ENCODE data around the gene TMEM270.
"Not testable (repeated sequence)": the region's sequence is repeated elsewhere in the genome, so short reads cannot be mapped to it uniquely, and the experiment has no call there.

Gene TMEM270

DNA sequence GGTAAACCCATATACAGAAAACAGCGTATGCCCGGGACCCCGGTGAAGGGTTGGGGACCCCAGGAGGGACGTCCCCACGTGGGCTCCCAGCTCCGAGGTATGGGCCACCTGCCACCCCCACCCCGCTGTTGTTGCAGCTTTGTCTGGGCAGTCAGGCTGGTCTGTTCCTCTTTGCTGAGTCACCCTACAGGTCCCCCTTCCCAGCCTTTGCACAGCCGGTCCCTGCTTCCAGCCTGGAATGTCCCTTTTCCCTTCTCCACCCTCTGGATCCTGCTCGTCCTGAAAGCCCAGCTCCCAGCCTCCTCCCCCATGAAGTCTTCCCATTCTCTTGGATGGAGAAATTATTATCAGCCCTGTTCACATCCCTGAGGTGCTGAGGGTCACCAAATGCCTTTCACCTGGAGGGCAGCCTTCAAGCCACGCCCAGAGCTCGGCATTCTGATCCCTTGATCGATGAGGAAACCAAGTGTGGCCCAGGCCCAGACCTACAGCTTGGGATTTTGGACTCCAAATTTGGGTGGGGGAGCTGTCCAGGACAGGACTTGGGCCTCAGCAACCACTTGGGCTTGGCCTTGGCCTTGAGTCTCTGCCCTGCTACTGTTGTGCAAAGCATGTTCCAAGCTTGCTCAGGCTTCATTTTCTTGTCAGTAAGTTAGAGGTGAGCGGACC lies 27.6 kb upstream of the TMEM270 start:
- DNase-seq, result no peak

DNA sequence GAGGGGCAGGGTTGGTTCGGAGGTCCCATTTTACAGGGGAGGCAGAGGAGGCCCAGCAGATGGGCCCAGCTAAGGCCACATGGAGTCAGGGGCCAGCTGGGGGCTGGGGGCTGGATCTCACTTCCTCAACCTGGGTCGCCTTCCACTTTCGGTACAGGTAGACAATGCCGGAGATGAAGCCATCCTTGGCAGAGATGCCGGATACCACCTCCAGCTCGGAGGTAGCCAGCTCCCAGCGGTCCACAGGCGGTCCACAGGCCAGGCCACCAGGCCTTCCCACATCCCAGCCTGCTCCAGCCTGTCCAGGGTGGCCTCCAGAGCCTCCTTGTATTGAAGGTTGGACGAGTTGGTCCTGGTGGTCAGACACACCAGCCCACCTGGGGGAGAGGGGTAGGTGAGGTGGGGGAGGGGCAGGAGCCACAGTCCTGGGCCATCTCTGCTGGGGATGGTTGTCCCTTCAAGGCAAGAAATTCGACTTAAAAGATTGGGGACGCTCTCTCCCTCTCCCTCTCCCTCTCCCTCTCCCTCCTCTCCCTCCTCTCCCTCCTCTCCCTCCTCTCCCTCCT lies 26.2 kb upstream of the TMEM270 start:
- no peak for DNase-seq

DNA sequence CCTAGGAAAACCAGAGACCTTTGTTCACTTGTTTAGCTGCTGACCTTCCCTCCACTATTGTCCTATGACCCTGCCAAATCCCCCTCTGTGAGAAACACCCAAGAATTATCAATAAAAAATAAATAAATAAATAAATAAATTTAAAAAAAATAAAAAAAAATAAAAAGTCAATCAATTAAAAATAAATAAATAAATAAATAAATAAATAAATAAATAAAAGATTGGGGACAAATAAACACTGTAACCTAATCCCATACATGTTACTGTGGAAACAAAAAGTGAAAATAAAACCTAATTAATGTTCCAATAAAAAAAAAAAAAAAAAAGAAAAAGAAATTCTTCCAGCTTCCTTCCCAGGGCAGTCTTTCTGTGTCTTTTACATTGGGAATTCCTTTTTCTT lies 23.8 kb upstream of the TMEM270 start:
- DNase-seq, result not testable (repeated sequence)

DNA sequence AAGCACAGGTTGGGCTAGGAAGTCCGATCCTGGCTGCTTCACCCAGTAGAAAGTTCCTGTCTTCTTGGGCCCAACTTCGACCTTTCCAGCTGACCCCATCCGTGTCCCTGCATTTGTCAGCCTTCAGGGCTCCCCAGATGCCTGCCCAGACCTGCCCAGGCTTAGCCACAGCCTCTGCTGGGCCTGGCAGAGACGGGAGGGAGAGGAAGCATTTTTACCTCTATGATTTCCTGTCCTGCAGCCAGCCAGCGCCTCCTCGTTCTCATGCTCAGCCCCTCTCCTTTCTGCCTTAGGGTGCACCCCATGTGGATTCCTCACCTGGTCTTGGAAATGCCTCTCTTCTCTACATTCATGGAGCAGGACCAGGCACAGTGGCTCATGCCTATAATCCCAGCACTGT lies 22.3 kb upstream of the TMEM270 start:
- no peak for DNase-seq

DNA sequence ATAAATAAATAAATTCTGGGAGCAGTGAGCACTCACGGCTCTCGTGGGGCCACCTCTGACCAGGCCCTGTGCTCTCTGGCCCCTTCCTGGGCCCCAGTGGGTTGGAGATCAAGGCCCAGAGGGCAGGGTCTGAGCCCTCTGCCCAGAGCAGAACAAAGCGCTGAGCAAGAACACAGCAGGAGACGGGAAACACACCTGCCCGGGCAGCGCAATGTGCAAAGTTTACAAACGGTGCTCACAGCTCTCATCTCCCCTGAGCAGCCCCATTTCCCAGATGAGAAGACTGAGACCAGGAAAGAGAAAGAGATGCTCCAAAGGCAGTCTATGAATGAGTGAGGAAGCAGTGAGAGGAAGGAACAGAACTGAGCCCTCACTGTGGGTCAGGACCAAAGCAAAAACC lies 21.7 kb upstream of the TMEM270 start:
- no peak for DNase-seq

DNA sequence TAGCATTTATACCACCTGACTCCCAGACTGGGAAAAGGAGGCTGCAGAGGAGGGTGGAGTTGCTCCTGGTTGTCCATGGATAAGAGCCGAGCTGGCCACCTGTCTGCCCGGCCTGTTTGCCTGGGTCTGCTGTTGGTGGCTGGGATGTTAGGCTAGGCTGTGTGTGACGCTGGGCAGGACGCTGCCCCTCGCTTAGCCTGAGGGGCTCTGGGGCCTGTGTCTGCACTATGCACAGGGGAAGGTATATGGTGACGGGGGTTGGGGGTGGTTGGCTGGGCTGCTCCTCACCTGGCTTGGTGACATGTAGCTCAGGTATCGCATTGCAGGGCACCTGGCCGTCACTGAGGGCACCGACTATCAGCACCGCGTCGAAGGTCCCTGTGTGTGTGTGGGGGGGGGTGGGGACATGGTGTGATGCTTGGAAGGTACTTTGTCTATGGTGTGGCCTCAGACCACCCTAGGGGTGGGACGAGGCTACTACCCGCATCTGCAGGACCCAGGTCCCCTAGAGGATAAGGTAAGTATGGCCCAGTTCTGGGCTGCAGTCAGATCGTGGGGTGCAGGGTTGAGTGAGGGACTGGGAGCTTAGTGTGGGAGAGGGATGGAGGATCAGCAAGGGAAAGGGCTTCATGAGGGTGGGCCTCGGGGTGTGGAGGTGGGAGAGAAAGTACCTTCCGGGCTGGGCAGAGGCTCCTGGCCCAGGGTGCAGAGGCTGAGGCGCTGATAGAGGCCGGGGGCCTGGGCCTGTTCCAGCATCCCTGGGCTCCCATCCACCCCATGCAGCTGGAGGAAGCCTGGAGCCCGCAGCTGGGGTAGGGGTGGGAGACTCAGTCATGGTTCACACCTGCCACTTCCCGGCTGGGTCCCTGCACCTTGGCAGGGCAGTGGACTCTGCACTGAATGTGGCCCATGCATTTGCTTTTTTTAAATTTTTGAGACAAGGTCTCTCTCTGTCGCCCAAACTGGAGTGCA lies 20.9 kb upstream of the TMEM270 start:
- DNase-seq, result no peak

DNA sequence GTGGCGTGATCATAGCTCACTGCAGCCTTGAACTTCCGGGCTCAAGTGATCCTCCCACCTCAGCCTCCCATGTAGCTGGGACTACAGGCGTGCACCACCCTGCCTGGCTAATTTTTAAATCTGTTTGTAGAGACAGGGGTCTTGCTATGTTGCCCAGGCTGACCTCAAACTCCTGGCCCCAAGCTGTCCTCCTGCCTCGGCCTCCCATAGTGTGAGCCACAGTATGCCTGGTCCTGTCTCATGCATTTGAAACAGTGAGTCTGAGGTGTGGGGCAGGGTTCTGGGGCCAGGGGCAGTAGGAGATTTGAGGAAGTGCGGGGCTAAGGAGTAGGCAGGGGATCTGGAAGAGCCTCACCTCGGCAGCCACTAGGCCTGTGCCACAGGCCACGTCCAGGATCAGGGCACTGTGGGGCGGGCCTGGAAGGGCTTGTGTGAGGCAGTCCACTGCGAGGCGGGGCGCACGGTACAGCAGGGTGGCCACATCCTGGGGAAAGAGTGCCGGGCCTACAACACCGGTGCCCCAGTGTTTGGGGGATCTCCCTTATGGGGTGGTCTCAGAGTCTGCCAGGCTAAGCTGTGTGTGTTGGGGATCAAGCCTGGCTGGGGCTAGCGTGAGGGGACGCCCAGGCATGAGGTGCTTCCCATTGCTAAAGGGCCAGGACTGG lies 20.1 kb upstream of the TMEM270 start:
- no peak for DNase-seq

DNA sequence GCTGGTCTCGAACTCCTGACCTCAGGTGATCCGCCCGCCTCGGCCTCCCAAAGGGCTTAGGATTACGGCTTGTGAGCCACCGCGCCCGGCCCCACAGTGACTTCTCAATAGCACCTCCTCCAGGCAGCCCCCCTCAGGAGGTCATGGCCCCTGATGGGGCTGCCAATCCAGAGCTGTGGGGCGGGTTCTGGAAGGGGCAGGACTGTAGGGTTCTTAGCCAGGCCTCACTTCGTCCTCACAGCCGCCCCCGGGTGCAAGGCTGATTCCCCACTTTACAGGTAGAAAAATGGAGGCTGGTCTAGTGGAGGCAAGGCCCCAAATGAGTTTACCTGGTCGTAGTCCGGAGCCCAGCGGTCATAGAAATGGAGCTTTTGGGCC lies 19.3 kb upstream of the TMEM270 start:
- DNase-seq, result no peak

DNA sequence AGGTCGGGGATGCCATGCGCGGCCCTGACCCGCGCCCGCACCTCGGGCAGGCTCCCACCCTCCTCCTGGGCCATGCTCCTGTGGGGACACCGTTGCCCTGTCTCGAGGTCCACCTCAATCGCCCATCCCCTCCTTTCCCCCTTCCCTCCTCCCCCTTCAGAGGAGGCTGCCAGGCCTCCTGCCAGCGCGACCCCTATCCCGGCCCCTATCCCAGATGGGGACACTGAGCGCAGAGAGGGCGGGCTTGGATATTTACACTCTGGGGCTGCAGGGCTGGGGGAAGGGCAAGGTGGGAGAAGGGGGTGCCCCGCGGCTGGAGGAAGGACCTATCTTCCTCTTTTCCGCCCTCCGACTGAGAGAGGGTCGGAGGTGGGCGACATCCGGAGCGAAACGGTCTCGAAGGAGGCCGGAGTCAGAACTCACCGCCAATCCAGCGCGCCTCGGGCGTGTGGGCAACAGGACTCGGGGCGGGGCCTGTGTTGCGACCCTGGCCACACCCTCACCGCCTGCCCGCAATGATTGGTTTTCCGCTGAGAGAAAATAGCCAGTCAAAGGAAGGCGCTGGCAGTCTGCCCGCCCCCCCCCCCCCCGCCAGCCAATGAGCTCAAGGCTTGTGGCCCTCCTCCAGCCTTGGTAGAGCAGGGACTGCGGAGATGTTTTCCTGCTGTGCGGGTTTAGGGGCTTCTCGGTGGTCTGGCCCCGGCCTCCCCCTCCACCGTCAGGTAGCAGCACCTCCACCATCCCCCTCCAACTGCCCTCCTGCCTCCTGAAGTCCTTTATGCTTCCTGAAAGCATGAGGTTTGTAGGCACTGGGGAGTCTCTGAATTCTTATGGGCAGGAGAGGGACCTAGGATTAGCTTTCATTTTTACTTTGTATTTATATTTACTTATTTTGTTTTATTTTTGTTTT lies 18.6 kb upstream of the TMEM270 start, which contains the start of gene METTL27:
METTL27 (minus strand) TSS at position 450 of the 910 bp plus-strand sequence; CDS start at position 74, 376 bp downstream.
- DNase-seq, result peak; percentile 91

DNA sequence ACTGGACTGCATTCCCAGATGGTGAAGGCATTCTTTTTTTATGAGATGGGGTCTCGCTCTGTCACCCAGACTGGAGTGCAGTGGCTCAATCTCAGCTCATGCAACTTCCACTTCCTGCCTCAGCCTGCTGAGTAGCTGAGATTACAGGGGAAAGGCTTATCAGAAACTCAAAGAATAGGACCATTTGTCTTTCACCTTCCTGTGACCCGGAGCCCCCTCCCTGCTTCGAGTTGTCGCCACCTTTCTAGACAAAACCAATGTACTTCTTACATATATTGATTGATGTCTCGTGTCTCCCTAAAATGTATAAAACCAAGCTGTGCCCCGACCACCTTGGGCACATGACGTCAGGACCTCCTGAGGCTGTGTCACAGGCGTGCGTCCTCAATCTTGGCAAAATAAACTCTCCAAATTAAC lies 16.8 kb upstream of the TMEM270 start:
- DNase-seq, result no peak

DNA sequence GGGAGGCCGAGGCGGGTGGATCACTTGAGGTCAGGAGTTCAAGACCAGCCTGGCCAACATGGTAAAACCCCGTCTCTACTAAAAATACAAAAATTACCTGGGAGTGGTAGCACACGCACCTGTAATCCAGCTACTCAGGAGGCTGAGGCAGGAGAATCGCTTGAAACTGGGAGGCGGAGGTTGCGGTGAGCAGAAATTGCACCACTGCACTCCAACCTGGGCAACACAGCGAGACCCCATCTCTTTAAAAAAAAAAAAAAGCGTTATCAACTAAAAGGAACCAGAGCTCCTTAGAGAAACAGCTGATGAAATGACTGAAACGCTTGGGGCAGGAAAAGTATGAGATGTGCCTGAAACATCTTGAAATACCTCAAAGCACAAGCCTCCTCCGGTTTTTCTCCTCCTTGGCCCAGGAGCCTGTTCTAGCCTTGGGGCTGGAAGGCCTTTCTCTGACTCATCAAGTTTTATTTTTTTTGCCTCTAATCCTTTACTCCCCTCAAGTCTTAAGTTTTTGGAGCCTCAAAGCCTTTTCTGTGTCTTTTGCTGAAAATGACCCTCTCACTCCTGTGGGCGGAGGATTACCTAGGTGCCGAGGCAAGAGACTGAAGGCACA lies 16.0 kb upstream of the TMEM270 start:
- no peak for DNase-seq

DNA sequence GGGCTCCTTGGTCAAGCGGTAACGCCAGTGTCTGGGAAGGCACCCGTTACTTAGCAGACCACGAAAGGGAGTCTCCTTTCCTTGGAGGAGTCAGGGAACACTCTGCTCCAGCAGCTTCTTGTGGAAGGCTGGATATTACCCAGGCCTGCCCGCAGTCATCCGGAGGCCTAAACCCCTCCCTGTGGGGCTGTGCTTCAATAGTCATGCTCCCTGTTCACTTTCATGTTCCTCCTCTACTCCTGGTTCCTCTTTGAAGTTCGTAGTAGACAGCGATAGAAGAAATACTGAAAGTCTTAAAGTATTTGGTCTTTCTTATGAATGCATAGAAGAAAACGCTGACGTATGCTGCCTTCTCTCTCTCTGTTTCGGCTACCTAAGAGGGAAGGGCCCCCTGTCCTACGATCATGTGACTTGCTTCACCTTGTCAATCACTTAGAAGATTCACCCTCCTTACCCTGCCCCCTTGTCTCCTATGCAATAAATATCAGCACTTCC lies 15.2 kb upstream of the TMEM270 start:
- DNase-seq, result not testable (repeated sequence)

DNA sequence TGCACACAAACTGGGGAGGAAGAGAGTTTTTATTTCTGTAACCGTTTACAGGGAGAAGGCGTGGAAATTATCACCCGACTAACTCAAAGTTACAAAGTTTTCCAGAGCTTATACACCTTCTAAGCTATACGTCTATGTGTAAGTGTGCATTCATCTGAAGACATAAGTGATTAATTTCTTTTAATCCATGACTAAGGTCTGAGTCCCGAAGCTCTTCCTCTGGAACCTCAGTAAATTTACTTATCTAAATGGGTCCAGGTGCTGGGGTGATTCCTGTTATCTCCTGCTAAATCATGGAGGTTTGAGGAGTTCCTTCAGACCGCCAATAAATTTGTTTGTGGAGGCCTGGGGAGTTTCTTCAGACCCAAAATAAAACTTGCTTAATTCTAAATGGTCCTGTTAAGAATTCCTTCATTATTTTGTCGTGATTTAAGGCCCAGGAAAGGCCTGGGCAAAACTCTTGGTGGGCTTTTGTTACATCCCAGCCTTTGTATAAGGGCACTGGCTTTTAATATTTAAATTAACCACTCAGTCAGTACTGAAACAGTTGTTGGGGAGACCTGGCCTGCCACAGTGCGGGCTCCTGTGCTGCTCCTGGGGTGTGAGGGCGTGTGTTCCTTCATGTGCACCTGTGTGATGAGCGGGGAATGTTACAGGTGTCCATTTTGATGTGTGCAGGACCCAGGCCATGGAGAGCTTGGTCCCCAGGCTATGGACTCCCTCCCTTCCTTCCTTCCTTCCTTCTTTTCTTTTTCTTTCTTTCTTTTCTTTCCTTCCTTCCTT lies 12.8 kb upstream of the TMEM270 start:
- no peak for DNase-seq

DNA sequence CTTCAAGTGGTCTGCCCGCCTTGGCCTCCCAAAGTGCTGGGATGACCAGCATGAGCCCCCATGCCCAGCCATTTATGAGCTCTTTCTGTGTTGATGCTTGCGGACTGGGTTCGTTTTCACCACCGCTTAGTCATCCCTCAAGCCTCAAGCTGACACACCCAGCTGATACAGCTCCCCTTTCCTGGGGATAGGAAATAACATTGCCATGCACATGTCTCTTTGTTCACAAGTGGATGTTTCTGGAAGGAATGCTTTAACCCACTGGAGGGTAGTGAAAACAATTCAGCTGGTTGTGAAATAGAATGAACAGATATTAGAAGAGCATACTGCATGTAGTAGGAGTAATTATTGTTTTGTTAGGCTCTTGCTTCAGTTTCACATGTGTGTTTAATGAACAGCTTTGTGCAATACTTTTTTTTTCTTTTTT lies 10.2 kb upstream of the TMEM270 start:
- no peak for DNase-seq

DNA sequence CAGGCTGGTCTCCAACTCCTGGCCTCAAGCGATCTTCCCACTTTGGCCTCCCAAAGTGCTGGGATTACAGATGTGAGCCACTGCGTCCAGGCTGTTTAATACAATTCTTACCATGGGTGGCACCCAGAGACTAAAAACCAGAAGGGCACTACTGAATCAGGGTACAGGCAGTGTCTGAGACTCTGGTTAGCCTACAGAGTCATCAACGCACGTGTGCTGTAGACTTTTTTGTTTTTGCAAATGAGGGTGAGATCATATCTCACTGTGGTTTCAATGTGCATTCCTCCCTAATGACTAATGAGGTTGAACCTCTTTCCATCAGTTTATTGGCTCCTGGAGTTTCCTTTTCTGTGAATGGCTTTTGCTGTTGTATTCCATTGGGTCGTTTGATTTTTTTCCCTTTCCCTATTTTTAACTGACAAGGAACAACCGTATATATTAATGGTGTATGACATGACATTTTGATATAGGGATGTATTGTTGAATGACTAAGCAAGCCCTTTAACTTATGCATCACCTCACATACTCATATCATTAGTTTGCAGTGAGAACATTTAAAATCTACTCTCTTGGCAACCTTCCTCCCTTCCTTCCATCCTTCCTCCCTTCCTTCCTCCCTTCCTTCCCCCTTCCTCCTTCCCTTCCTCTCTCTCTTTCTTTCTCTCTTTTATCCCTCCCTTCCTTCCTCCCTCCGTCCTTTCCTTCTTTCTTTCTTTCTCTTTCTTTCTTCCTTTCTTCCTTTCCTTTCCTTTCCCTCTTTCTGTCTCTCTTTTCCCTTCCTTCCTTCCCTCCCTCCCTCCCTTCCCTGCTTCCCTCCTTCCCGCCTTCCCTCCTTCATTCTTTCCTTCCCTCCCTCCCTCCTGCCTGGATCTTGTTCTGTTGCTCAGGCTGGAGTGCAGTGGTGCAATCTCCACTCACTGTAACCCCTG lies 9.3 kb upstream of the TMEM270 start:
- no peak for DNase-seq

DNA sequence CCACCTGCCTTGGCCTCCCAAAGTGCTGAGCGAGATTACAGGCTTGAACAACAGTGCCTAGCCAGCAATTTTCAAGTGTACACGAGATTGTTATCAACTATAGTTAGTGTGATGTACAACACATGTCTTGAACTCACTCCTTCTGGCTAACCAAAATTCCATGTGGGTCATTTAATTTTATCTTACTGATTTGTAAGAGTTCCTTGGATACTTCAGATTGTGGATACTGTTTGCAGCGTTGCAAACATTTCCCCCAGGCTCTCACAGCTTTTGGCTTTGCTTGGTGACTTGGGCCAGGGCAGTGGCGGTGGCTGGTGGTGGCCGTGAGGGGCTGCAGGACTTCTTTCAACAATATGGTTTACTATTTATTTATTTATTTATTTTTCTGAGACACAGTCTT lies 8.5 kb upstream of the TMEM270 start:
- DNase-seq, result no peak

DNA sequence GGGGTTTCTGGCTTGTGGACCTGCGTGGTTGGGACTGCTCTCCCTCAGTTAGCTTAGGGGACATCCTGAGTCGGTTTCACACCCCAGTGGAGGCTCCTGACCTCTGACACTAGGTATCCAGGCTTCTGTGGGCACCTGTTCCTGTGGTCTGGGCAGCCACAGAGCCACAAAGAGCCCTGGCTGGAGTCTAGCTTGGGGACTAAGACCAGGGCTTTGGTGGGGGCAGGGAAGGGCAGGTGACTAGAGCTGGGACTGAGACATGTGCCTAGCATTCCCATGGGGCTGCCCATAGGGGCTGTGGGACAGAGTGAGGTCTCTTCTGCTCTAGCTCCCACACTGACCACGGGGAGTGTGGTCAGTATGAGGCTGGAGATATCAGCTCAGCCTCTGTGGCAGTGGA lies 4.0 kb upstream of the TMEM270 start:
- DNase-seq, result no peak

DNA sequence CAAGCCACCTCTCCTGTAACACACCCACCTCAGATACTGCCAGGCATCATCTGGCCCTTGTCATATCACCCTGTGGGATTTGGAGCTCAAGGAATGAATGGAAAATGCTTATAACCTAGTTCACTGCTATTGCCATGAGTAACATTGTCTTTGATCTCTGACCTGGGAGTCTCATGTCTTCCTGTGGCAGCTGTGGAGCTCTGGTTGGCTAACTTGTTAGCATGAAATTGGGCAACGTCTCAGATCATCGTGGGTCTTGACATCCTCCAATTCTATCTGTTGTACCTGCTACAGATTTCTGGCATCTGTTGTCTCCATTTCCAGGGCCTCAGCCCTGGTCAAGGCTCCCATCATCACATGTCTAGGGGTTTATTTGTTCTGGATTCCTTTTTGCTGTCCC lies 2.2 kb upstream of the TMEM270 start:
- no peak for DNase-seq

DNA sequence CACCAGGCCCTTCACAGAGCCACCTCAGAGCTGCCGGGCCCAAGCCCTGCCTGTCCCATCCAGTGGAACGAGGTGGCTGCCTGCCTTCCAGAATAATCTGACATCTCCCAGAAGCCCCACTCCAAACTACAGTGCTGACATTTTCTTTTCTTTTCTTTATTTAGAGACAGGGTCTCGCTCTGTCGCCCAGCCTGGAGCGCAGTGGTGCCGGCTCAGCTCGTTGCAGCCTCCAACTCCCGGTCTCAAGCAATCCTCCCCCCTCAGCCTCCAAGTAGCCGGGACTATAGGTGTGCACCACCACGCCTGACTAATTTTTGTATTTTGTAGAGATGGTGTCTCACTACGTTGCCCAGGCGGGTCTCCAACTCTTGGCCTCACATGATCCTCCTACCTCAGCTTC lies 346 bp downstream of the TMEM270 start:
- no peak for DNase-seq
